SK-N-MC (cell line): ENCODE data around the gene FAM118A.

ENCODE experiments used
- EZH2 ChIP-seq: fragments of 200-600 bp; sonication (generic); IDR thresholded peaks from one replicate; pipeline ENCODE4 v1.6.1; 2017; ENCODE audit warnings: antibody characterized with exemption
- FOXP2 ChIP-seq: optimal IDR thresholded peaks from 2 replicates; pipeline ENCODE3; 2011; ENCODE audit warnings: mild to moderate bottlenecking, moderate library complexity; ENCODE audit not compliant: insufficient read depth; ENCODE audit errors: extremely low read length, control extremely low read depth
- POLR2AphosphoS5 ChIP-seq: IDR thresholded peaks from 2 replicates; pipeline ENCODE4 v1.6.1; 2012; ENCODE audit warnings: mild to moderate bottlenecking, low read depth, low read length, borderline replicate concordance

GRCh38 chr22:45351956-45352355 lies 42.2 kb downstream of the FAM118A start:
- no peak for TF ChIP-seq EZH2
- TF ChIP-seq POLR2AphosphoS5: no peak
- no peak for TF ChIP-seq FOXP2
